ENCODE data around the gene ANG.

- TF ChIP-seq CTCF (IDR thresholded peaks at IDR 0.05) (no peak), POLR2A (IDR thresholded peaks at IDR 0.05) (no peak), POLR2AphosphoS5 (IDR thresholded peaks at IDR 0.05) (no peak)
Observed at GRCh38 chr14:20641591-20641990, 47.0 kb upstream of the ANG start, which contains the start of gene OR6S1.
